GM08714 (cell line): ENCODE measurements around the gene CDKN2B-AS1.

Experiments
- H3K4me3 ChIP-seq: fragments of 200-500 bp; sonication (Bioruptor generic); 2 replicates; pipeline ENCODE4 v1.5.1; 2014; ENCODE audit warnings: mild to moderate bottlenecking, low read length, inconsistent platforms
- ZNF274 ChIP-seq: IDR thresholded peaks from 2 replicates; pipeline ENCODE4 v1.6.1; 2012; ENCODE audit warnings: mild to moderate bottlenecking, low read depth, low read length

Gene CDKN2B-AS1

DNA sequence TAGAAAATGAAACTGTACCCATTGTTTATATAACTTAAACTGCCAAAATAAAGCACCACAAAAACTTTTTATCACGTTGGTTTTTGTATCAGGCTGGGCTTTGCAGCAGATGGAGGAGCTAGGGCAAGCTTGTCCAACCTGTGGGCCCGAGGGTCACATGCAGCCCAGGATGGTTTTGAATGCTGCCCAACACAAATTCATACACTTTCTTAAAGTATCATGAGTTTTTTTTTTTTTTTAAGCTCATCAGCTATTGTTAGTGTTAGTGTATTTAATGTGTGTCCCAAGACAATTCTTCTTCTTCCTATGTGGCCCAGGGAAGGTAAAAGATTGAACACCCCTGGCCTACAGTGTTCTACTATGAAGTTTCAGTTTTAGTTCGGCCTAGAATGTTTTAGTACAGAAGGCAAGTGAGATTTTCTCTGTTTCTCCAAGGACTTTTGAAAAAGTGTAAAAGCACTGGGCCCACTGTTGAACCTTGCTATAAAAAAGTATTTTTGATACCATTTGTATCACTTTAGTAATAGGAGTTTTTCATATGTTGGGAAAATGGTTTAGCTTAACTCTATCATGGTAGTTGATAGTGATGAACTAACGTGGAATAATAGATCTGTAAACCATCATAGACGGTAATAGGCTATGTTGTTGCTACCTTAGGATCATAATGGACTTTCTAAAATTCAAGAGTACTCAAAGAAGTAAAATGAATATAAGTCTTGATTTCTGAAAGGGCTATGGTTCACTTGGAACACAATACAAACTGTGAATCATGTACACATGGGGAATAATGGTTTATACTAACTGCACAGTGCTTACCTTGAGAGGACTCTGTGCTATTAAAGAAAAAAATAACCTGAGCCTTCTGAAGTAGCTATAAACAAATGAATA, 3.3 kb upstream of the CDKN2B-AS1 start:
- H3K4me3 ChIP-seq = no peak overlapping the region; the same call in none of the 2 replicates
- no peak for TF ChIP-seq ZNF274

- no peak for TF ChIP-seq ZNF274
- peak overlapping the region; percentile 94 for H3K4me3 ChIP-seq
These were observed 1.6 kb upstream of the CDKN2B-AS1 start for GRCh38 chr9:21993007-21993406.

DNA sequence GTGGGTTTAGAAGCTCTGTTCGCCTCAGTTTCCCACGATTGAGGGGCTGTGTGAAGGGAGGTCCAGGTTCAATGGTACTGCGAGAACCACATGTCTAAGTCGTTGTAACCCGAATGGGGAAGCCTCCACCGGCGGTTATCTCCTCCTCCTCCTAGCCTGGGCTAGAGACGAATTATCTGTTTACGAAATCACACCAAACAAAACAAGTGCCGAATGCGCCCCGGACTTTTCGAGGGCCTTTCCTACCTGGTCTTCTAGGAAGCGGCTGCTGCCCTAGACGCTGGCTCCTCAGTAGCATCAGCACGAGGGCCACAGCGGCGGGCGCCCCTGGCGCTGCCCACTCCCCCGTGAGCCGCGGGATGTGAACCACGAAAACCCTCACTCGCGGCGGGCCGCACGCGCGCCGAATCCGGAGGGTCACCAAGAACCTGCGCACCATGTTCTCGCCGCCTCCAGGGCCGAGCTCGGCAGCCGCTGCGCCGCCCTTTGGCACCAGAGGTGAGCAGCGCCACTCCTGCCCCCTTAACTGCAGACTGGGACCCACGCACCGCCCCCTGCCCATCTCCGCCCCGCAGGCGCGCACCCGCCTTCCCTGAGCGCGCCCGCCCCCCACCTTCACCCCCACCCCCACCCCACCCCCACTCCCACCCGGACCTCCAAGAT, 567 bp upstream of the CDKN2B-AS1 start, which contains the start of gene CDKN2A:
TSS of gene CDKN2A (minus strand) at position 500 of the 663 bp plus-strand sequence.
- peak within 1 kb of the TSS; percentile 94 for H3K4me3 ChIP-seq
- TF ChIP-seq ZNF274 = no peak

- TF ChIP-seq ZNF274 = no peak
- peak overlapping the region; percentile 94 for H3K4me3 ChIP-seq
These were observed 545 bp downstream of the CDKN2B-AS1 start for GRCh38 chr9:21995006-21995665.

- peak overlapping the region; percentile 94 for H3K4me3 ChIP-seq
- no peak for TF ChIP-seq ZNF274
These were observed 1.2 kb downstream of the CDKN2B-AS1 start for GRCh38 chr9:21995666-21996398.

DNA sequence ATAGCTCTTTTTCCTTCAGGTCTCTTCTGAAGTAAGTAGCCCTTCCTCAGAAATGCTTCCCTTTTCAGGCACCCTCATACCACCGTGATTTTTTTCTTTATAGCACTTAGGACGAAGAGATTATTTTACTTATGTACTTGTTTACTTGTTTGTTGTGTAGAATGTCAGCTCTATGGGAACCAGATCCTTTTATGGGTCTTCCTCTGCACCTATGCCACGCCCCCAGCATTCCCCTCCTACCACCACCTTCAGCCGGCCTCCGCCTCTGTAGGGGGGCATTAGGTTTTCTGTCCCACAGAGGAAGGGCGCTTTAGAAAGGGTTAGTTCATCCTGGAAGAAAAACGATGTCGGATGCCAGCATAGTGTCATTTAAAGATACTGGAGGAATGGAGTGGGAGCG, 1.8 kb downstream of the CDKN2B-AS1 start:
- no peak for TF ChIP-seq ZNF274

DNA sequence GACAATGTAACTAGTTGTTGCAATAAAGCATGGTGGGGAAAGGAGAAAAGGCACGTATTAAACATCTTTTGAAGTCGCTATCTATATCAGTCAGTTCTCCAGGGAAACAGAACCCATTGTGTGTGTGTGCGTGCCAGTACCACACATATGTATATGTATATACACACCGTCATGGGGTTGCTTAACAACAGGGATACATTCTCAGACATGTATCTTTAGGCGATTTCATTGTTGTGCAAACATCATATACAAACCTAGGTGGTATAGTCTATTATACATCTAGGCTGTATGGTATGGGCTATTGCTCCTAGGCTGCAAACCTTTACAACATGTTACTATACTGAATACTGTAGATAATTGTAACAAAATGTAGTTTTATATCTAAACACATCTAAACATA, 2.3 kb downstream of the CDKN2B-AS1 start:
- H3K4me3 ChIP-seq = no peak overlapping the region
- no peak for TF ChIP-seq ZNF274

More for the DNA sequence above, 1.8 kb downstream of the CDKN2B-AS1 start:
- H3K4me3 ChIP-seq = no peak overlapping the region

DNA sequence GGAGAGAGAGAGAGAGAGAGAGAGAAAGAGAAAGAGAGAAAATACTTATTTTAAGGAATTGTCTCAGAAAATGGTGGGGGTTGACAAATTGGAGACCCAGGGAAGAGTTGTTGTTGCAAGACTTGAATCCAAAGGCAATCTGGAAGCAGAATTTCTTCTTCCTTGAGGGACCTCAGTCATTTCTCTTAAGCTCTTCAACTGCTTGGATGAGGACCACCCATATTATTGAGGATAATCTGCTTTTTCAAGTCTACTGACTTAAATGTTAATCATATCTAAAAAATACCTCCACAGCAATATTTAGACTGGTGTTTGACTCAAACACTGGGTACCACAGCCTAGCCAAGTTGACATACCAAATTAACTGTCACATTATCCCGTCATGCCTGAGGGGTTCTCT, 2.9 kb downstream of the CDKN2B-AS1 start:
- no peak for TF ChIP-seq ZNF274
- H3K4me3 ChIP-seq = no peak overlapping the region

GRCh38 chr9:21998026-21998425, 3.4 kb downstream of the CDKN2B-AS1 start:
- no peak for TF ChIP-seq ZNF274
- no peak overlapping the region for H3K4me3 ChIP-seq

GRCh38 chr9:22002038-22002437, 7.4 kb downstream of the CDKN2B-AS1 start:
- H3K4me3 ChIP-seq = no peak overlapping the region
- TF ChIP-seq ZNF274 = no peak

- H3K4me3 ChIP-seq = no peak overlapping the region
These were observed 10.6 kb downstream of the CDKN2B-AS1 start for GRCh38 chr9:22005021-22005701.

GRCh38 chr9:22005702-22006606, 11.4 kb downstream of the CDKN2B-AS1 start:
- H3K4me3 ChIP-seq = no peak overlapping the region; the same call in 1 of the 2 replicates
- no peak for TF ChIP-seq ZNF274

More at GRCh38 chr9:22005021-22005701, 10.6 kb downstream of the CDKN2B-AS1 start:
- TF ChIP-seq ZNF274 = no peak

GRCh38 chr9:22008384-22008716, 13.8 kb downstream of the CDKN2B-AS1 start:
- H3K4me3 ChIP-seq = peak overlapping the region; percentile 74
- TF ChIP-seq ZNF274 = no peak
